Esophagus squamous epithelium (tissue), 5 donors: ENCODE results near the gene WDR77. TPM values are rescaled to one million over a fixed set of nuclear protein-coding genes. Genes with fewer than 3 reads are reported as not detected.

Source experiments
- DNase-seq: peaks from one replicate; lab custom pipeline; 2025; lab: John Stamatoyannopoulos, UW
- H3K27ac ChIP-seq, 4 donors: fragments of 200-600 bp; sonication (generic); one replicate each; pipeline ENCODE4 v1.5.1; 2016 to 2019; ENCODE audit warnings: mild to moderate bottlenecking in 1 of 4
- H3K27me3 ChIP-seq, 4 donors: fragments of 200-600 bp; sonication (generic); 1 replicate in 3 of 4; 2 replicates in 1 of 4; pipeline versions ENCODE4 v1.5.1 to v1.6.0; 2017 to 2021; ENCODE audit warnings: antibody characterized with exemption in 1 of 4
- H3K36me3 ChIP-seq, 3 donors: fragments of 200-600 bp; sonication (generic); one replicate each; pipeline ENCODE4 v1.5.1; 2016 to 2019
- H3K4me1 ChIP-seq, 3 donors: fragments of 200-600 bp; sonication (generic); one replicate each; pipeline ENCODE4 v1.5.1; 2017 to 2019
- H3K4me3 ChIP-seq, 4 donors: fragments of 200-600 bp; sonication (generic); 1 replicate in 3 of 4; 2 replicates in 1 of 4; pipeline ENCODE4 v1.5.1; 2016 to 2019; ENCODE audit warnings: mild to moderate bottlenecking in 2 of 4, moderate library complexity in 1 of 4
- H3K9me3 ChIP-seq, 3 donors: fragments of 200-600 bp; sonication (generic); one replicate each; pipeline ENCODE4 v1.5.1; 2016 to 2019
- POLR2A ChIP-seq, 4 donors: fragments of 450-650 bp; IDR thresholded peaks; one replicate each; pipeline ENCODE4 v1.6.1; 2017; ENCODE audit warnings: antibody characterized with exemption in 4 of 4, mild to moderate bottlenecking in 4 of 4, moderate library complexity in 3 of 4
- WGBS, 2 donors: methylation state at CpG; one replicate each; pipeline ENCODE4 v1.1.5; 2018; 5-methylcytosine and 5-hydroxymethylcytosine counted together
- intact Hi-C: fragments of 100-400 bp; cut with DNase I; formaldehyde crosslinking; loops from one replicate; pipeline ENCODE4 v1.15.0; 2022
- small RNA-seq, 4 donors: library from RNA; depleted of rRNA; stranded (forward); fragments of <200 nt; gene quantifications; one replicate each; pipeline ENCODE3, GENCODE V24; 2016
- total RNA-seq, 4 donors: library from RNA; depleted of rRNA; stranded (reverse); fragments of >200 nt; gene quantifications; one replicate each; pipeline ENCODE4 v1.1.0, GENCODE V29; 2016
- TF ChIP-seq, protein P1 (sequence below), 6 experiments: fragments of 450-650 bp in 4 of 6; fragments of 200-600 bp in 2 of 6; sonication (generic) in 2 of 6; IDR thresholded peaks; one replicate each; pipeline ENCODE4 v1.5.1; 2016 to 2019; ENCODE audit warnings: antibody characterized with exemption in 6 of 6, mild to moderate bottlenecking in 4 of 6, moderate library complexity in 4 of 6
- donor health status: DM: yes; HTN: yes; CAD: no.

Gene WDR77
- total RNA-seq, 4 donors from 2014 or later: 28.7 to 44.3 (median 38.7) TPM

DNA sequence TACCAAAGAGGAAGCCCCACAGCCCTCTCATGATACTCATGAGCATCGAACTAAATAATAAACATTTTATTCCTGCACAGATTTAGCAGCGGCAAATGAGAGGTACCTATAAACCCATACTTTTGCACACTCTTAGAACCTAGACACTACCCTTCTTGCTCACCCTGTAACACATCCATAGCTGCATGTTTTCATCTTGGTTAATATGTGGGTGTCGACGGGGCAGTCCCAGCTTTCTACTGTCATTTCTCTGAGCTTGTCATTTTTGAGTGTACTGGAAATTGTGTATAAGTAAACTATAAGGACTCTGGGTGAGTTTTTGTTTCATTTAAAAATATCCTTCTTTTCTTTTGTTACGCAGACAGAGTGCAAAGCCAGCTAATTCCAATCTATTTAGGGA is 47.0 kb downstream of the WDR77 start:
- intact Hi-C loops: no loop called here

GRCh38 chr1:111399792-111400610 is 49.1 kb downstream of the WDR77 start:
- no peaks in the 10 kb centered on the region for H3K9me3 ChIP-seq
- TF ChIP-seq POLR2A (IDR thresholded peaks at IDR 0.05): no peak
- TF ChIP-seq, protein P1, sequence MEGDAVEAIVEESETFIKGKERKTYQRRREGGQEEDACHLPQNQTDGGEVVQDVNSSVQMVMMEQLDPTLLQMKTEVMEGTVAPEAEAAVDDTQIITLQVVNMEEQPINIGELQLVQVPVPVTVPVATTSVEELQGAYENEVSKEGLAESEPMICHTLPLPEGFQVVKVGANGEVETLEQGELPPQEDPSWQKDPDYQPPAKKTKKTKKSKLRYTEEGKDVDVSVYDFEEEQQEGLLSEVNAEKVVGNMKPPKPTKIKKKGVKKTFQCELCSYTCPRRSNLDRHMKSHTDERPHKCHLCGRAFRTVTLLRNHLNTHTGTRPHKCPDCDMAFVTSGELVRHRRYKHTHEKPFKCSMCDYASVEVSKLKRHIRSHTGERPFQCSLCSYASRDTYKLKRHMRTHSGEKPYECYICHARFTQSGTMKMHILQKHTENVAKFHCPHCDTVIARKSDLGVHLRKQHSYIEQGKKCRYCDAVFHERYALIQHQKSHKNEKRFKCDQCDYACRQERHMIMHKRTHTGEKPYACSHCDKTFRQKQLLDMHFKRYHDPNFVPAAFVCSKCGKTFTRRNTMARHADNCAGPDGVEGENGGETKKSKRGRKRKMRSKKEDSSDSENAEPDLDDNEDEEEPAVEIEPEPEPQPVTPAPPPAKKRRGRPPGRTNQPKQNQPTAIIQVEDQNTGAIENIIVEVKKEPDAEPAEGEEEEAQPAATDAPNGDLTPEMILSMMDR (IDR thresholded peaks at IDR 0.05): peak; percentile 55 to 73 (median 66)
- no peak overlapping the region for H3K27ac ChIP-seq
- WGBS, 2 donors: 30 to 31% methylated on average over 9 of the region's 9 CpGs
- intact Hi-C loops: loop anchor here (5.0 kb wide), 1 partner anchor 173 kb away; the partner anchor contains the start of gene CHI3L2
- H3K4me1 ChIP-seq: no peaks in the 10 kb centered on the region
- no peaks in the 10 kb centered on the region for H3K36me3 ChIP-seq
- no peak overlapping the region for H3K4me3 ChIP-seq
- peaks cover 0 to 38% (median 0%) of the 10 kb centered on the region in 4 donors for H3K27me3 ChIP-seq
- no peak for DNase-seq

More for the DNA sequence above, 47.0 kb downstream of the WDR77 start:
- no peak overlapping the region for H3K4me3 ChIP-seq
- peaks cover 0 to 7% (median 0%) of the 10 kb centered on the region in 3 donors for H3K4me1 ChIP-seq
- TF ChIP-seq, protein P1 (IDR thresholded peaks at IDR 0.05): no peak
- TF ChIP-seq POLR2A (IDR thresholded peaks at IDR 0.05): no peak
- no peaks in the 10 kb centered on the region for H3K9me3 ChIP-seq
- H3K27ac ChIP-seq: no peak overlapping the region
- H3K36me3 ChIP-seq: no peaks in the 10 kb centered on the region
- WGBS, 2 donors: 46 to 63% methylated on average over 5 of the region's 5 CpGs
- H3K27me3 ChIP-seq: peaks cover 0 to 38% (median 0%) of the 10 kb centered on the region in 4 donors
- no peak for DNase-seq

DNA sequence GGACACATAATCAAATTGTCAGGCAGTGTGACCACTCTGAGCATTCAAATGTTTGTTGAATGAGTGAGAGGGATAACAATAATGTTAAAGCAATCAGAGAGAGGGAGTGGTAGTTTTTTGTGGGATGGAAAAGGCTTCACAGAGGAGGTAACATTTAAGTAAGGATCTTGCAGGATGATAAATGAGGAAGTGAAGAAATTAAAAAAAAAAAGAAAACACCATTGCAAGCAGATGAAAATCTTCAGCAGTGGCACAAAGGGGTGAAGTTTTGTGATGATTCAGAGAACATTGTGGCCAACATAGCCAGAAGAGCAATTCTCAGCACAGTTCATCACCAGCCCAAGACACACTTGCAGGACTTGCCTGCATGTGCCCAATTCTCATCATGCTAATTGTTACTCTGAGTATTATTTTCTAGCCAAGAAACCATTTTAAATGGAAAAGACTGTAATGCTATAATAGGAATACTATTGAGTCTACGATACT is 56.6 kb downstream of the WDR77 start:
- Histone ChIP-seq H3K4me3 (no peak overlapping the region), H3K4me1 (no peaks in the 10 kb centered on the region), H3K27me3 (peaks cover 0 to 19% (median 0%) of the 10 kb centered on the region in 4 donors), H3K27ac (no peak overlapping the region), H3K36me3 (no peaks in the 10 kb centered on the region), H3K9me3 (no peaks in the 10 kb centered on the region)
- WGBS, 2 donors: 83 to 84% methylated on average over 1 of the region's 1 CpG
- no peak for DNase-seq
- no peak for TF ChIP-seq POLR2A (IDR thresholded peaks at IDR 0.05)
- TF ChIP-seq, protein P1 (IDR thresholded peaks at IDR 0.05): no peak
- intact Hi-C loops: no loop called here

DNA sequence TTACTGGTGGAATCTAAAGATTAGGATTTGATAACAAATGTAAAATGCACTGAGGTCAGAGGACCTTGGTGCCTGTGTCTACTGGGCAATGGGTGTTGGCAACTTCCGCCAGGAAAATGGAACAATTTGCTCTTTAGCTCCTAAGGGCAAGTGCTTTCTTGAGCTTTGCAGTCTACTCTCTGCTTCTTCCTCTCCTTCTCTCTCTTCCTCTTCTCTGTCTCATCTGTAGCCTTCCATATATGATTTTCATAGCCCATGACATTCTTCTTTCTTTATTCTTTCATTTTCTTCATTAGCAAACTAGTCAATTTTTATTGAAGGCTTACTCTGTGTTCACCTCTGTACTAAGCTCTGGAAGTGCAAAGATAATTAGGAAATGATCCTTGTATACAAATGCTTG is 57.0 kb downstream of the WDR77 start:
- no peaks in the 10 kb centered on the region for H3K4me1 ChIP-seq
- no peaks in the 10 kb centered on the region for H3K36me3 ChIP-seq
- DNase-seq: no peak
- H3K4me3 ChIP-seq: no peak overlapping the region
- intact Hi-C loops: no loop called here
- no peak overlapping the region for H3K27ac ChIP-seq
- TF ChIP-seq, protein P1 (IDR thresholded peaks at IDR 0.05): no peak
- TF ChIP-seq POLR2A (IDR thresholded peaks at IDR 0.05): no peak
- 78 to 94% methylated on average over 1 of the region's 1 CpG for WGBS, 2 donors
- H3K27me3 ChIP-seq: peaks cover 0 to 19% (median 0%) of the 10 kb centered on the region in 4 donors
- H3K9me3 ChIP-seq: no peaks in the 10 kb centered on the region

Small RNA genes lying within 50 kb of the gene (small RNA-seq; reads per million reads assigned to genes)
- 0 reads per million in 4 donors for gene RF00019
- gene RNU6-792P: 0 reads per million in 4 donors

Other genes starting within 250 kb of the WDR77 start
- gene DENND2D, start 248.6 kb downstream of the WDR77 start, total RNA-seq: 10 to 100 TPM; 55.3 to 73.3 (median 66.5) TPM
- gene CHI3L2, start 221.5 kb downstream of the WDR77 start, total RNA-seq: 10 to 100 TPM in 1 of 4 donors, 1 to 10 TPM in 2, under 1 TPM in 1; 0.57 to 42.4 (median 1.8) TPM
- gene CHIA, start 158.4 kb downstream of the WDR77 start, total RNA-seq: not detected
- gene OVGP1, start 21.5 kb downstream of the WDR77 start, total RNA-seq: 1 to 10 TPM in 2 of 4 donors, under 1 TPM in 2; 0.41 to 5.0 (median 1.1) TPM
- 100 to 1,000 TPM; 201 to 318 (median 243) TPM for gene ATP5PB, start 208 bp upstream of the WDR77 start, total RNA-seq
- 10 to 100 TPM in 2 of 4 donors, 1 to 10 TPM in 2; 1.8 to 15.8 (median 8.6) TPM for gene C1orf162, start 24.7 kb upstream of the WDR77 start, total RNA-seq
- gene ADORA3, start 54.4 kb upstream of the WDR77 start, total RNA-seq: 1 to 10 TPM in 2 of 4 donors, under 1 TPM in 2; 0.27 to 6.9 (median 3.1) TPM
- 1 to 10 TPM in 2 of 4 donors, not detected in 2; 2.9 to 3.2 TPM for gene TMIGD3, start 54.4 kb upstream of the WDR77 start, total RNA-seq
- 100 to 1,000 TPM in 1 of 4 donors, 10 to 100 TPM in 3; 24.3 to 111 (median 43.3) TPM for gene RAP1A, start 170.5 kb upstream of the WDR77 start, total RNA-seq